PC-3 (cell line): Measurements from ENCODE around the gene UBE2R2. TPM values are rescaled to one million over a fixed set of nuclear protein-coding genes. Genes with fewer than 3 reads are reported as not detected.

Source experiments
- ATAC-seq: fragments of 200-7000 bp; cut with Tn5 transposase; 2 replicates; pipeline ENCODE4 v1.9.1; 2020; ENCODE audit warnings: mild to moderate bottlenecking, moderate library complexity
- BruUV-seq: library from RNA; stranded (reverse); fragments of 400-500 nt; replicated peaks from 2 replicates; lab custom pipeline; 2021; lab: Mats Ljungman, UMichigan
- CTCF ChIA-PET: fragments of 300-600 bp; sonication (Branson Sonifier 250); formaldehyde crosslinking; loops from one replicate; lab custom pipeline; 2022; ENCODE audit warnings: antibody characterized with exemption; lab: Charles Lee
- POLR2A ChIA-PET: fragments of 300-600 bp; sonication (Branson Sonifier 250); formaldehyde crosslinking; loops from one replicate; lab custom pipeline; 2022; ENCODE audit warnings: antibody characterized with exemption; ENCODE audit not compliant: unreplicated experiment; lab: Charles Lee
- DNase-seq: peaks from one replicate; pipeline ENCODE4 v3.0.0-alpha.2; 2015
- H2AFZ ChIP-seq: fragments of 300-600 bp; sonication (generic); 2 replicates; pipeline ENCODE4 v1.6.0; 2016; ENCODE audit warnings: antibody characterized with exemption, low read length
- H3F3A ChIP-seq: fragments of 300-600 bp; sonication (generic); one replicate; pipeline ENCODE4 v1.6.0; 2017; ENCODE audit warnings: antibody characterized with exemption, low read length, control low read depth, mild to moderate bottlenecking; ENCODE audit not compliant: unreplicated experiment
- H3K27ac ChIP-seq: fragments of 300-600 bp; sonication (generic); 2 replicates; pipeline ENCODE4 v1.5.1; 2016; ENCODE audit warnings: mild to moderate bottlenecking, low read length
- H3K27me3 ChIP-seq: fragments of 300-600 bp; sonication (generic); 2 replicates; pipeline ENCODE4 v1.6.1; 2016; ENCODE audit warnings: low read length, mixed read lengths
- H3K36me3 ChIP-seq: fragments of 300-600 bp; sonication (generic); 2 replicates; pipeline ENCODE4 v1.6.1; 2016; ENCODE audit warnings: low read depth, mixed run types, low read length, mixed read lengths
- H3K4me1 ChIP-seq: fragments of 300-600 bp; sonication (generic); 2 replicates; pipeline ENCODE4 v1.5.1; 2016; ENCODE audit warnings: low read length; ENCODE audit not compliant: insufficient read depth
- H3K4me2 ChIP-seq: fragments of 300-600 bp; sonication (generic); 2 replicates; pipeline ENCODE4 v1.6.0; 2016; ENCODE audit warnings: low read length
- H3K4me3 ChIP-seq: fragments of 300-600 bp; sonication (generic); 2 replicates; pipeline ENCODE4 v1.5.1; 2016; ENCODE audit warnings: mild to moderate bottlenecking, low read length, mixed read lengths
- H3K79me2 ChIP-seq: fragments of 300-600 bp; sonication (generic); 2 replicates; pipeline ENCODE4 v1.6.1; 2017; ENCODE audit warnings: low read length, mixed read lengths
- H3K9ac ChIP-seq: fragments of 300-600 bp; sonication (generic); 2 replicates; pipeline ENCODE4 v1.6.0; 2016; ENCODE audit warnings: mild to moderate bottlenecking, low read length
- H3K9me2 ChIP-seq: fragments of 300-600 bp; sonication (generic); replicated peaks from 2 replicates; pipeline ENCODE4 v1.6.1; 2016; ENCODE audit warnings: mixed run types, low read length, mixed read lengths
- H3K9me3 ChIP-seq: fragments of 300-600 bp; sonication (generic); 2 replicates; pipeline ENCODE4 v1.6.1; 2016; ENCODE audit warnings: low read length, mixed read lengths
- H4K20me1 ChIP-seq: fragments of 300-600 bp; sonication (generic); 2 replicates; pipeline ENCODE4 v1.6.1; 2016; ENCODE audit warnings: low read length, mixed read lengths
- EZH2 ChIP-seq: fragments of 300-600 bp; sonication (generic); IDR thresholded peaks from one replicate; pipeline ENCODE4 v1.6.1; 2017; ENCODE audit warnings: antibody characterized with exemption, mild to moderate bottlenecking, low read length; ENCODE audit not compliant: unreplicated experiment
- EZH2phosphoT487 ChIP-seq: fragments of 300-600 bp; sonication (generic); IDR thresholded peaks from 2 replicates; pipeline ENCODE4 v1.6.1; 2018; ENCODE audit warnings: mild to moderate bottlenecking, antibody characterized with exemption, low read length, borderline replicate concordance
- intact Hi-C: fragments of 100-400 bp; cut with micrococcal nuclease; formaldehyde crosslinking; loops from 2 replicates; pipeline ENCODE4 v1.9.0; 2023
- total RNA-seq: library from RNA; depleted of rRNA; stranded (reverse); fragments of >200 nt; gene quantifications from 2 replicates; pipeline ENCODE4 v1.2.3, GENCODE V29; 2014
- TF ChIP-seq, protein P1 (sequence below): fragments of 300-600 bp; sonication (generic); conservative IDR thresholded peaks from 2 replicates; pipeline ENCODE4 v1.5.1; 2017; ENCODE audit warnings: antibody characterized with exemption, low read depth, mild to moderate bottlenecking, low read length

The UBE2R2 gene
- total RNA-seq, 1 experiment from 2014 or later, result 18.4 TPM

DNA sequence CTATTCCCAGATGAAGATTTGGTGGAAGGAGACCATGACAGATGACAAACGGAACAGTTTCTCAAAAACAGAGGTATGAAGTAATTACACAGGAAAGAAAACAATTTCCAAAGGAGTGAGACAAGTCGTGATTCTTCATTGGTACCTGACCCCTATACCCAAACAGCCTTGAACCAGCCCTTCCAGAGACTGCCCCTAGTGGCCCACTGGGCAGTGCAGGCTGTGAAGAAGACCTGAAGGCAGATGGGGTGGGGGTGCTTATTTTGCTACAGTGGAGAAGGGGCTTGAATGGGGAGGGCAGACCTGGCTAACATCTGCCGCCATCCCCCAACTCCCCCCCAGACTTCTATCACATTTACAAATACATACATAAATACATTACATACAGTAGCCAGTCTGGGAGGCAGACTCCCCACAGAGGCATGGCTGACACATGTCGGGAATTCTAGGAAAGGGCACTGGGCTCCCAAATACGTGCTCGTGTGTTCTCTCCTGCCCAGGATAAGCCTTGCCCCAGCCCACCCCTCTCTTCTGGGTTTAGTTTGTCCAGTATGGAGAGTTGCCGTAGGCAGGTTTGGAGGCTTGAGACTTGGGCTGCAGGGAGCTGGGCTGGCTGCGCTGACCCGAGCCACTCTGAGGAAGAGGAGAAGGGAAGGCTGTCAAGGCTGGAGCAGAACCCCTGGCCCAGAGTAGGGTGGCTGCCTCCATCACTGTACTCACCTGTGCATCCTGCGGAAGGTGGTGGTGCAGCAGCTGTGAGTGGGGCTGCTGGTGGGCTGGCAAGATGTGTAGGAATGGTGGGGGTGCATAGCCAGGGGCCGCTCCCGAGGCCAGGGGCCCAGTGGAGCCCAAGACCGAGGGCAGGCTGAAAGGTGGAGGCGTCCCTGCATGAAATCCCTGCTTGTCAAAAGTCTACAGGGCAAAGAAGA lies 105.3 kb downstream of the UBE2R2 start:
- H3K4me2 ChIP-seq, result no peak overlapping the region
- no peaks in the 10 kb centered on the region for H3K79me2 ChIP-seq
- H3K36me3 ChIP-seq, result peaks cover 62% of the 10 kb centered on the region
- H3K27me3 ChIP-seq, result no peaks in the 10 kb centered on the region
- no peaks in the 10 kb centered on the region for H3K9me2 ChIP-seq
- ChIA-PET POLR2A (no interaction called here), CTCF (no interaction called here)
- H3K27ac ChIP-seq, result no peak overlapping the region
- H3K4me1 ChIP-seq, result no peaks in the 10 kb centered on the region
- peaks cover 3% of the 10 kb centered on the region; the same call in 1 of the 2 replicates for H4K20me1 ChIP-seq
- intact Hi-C loops, result no loop called here
- H3K4me3 ChIP-seq, result no peak overlapping the region
- ATAC-seq (peak; percentile 43; the same call in 1 of the 2 replicates), DNase-seq (peak; percentile 23)
- no peaks in the 10 kb centered on the region for H3F3A ChIP-seq
- TF ChIP-seq, protein P1, sequence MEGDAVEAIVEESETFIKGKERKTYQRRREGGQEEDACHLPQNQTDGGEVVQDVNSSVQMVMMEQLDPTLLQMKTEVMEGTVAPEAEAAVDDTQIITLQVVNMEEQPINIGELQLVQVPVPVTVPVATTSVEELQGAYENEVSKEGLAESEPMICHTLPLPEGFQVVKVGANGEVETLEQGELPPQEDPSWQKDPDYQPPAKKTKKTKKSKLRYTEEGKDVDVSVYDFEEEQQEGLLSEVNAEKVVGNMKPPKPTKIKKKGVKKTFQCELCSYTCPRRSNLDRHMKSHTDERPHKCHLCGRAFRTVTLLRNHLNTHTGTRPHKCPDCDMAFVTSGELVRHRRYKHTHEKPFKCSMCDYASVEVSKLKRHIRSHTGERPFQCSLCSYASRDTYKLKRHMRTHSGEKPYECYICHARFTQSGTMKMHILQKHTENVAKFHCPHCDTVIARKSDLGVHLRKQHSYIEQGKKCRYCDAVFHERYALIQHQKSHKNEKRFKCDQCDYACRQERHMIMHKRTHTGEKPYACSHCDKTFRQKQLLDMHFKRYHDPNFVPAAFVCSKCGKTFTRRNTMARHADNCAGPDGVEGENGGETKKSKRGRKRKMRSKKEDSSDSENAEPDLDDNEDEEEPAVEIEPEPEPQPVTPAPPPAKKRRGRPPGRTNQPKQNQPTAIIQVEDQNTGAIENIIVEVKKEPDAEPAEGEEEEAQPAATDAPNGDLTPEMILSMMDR, result peak; percentile 73
- TF ChIP-seq EZH2, result no peak
- H2AFZ ChIP-seq, result no peak overlapping the region
- no peak overlapping the region for H3K9ac ChIP-seq
- BruUV-seq, result TSS peak; percentile 16
- no peaks in the 10 kb centered on the region for H3K9me3 ChIP-seq

DNA sequence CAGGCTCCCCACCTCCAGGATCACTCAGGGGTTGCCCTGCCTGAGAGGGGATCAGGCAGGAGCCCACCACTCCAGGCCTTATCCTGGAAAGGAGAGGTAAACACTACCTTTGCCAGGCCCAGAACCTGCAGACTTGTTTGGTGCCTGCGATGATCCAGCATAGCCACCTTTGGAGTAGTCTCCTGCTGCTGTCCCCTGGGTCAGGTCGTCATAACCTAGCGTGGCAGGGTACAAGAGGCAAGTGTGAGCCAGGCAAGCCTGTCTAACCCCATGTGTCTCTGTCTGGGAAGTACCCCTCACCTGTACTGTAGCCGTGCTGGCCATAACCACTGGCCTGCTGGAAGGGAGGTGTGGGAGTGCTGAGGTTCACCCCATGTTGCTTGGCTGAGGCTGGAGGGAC lies 106.1 kb downstream of the UBE2R2 start:
- TF ChIP-seq, protein P1, result no peak
- no peak for TF ChIP-seq EZH2
- TF ChIP-seq EZH2phosphoT487, result no peak
- Histone ChIP-seq H2AFZ (no peak overlapping the region), H3K27ac (no peak overlapping the region), H3K9me3 (no peaks in the 10 kb centered on the region), H3F3A (no peaks in the 10 kb centered on the region), H3K4me1 (no peaks in the 10 kb centered on the region), H4K20me1 (peaks cover 3% of the 10 kb centered on the region; the same call in 1 of the 2 replicates), H3K79me2 (no peaks in the 10 kb centered on the region), H3K9ac (no peak overlapping the region), H3K4me2 (no peak overlapping the region), H3K9me2 (no peaks in the 10 kb centered on the region), H3K4me3 (no peak overlapping the region), H3K27me3 (no peaks in the 10 kb centered on the region), H3K36me3 (peaks cover 54% of the 10 kb centered on the region)
- POLR2A ChIA-PET, result no interaction called here
- intact Hi-C loops, result no loop called here
- BruUV-seq, result no TSS peak
- DNase-seq, result no peak
- CTCF ChIA-PET, result no interaction called here
- no peak for ATAC-seq
